ENCODE data around the gene C22orf42. TPM values are rescaled to one million over a fixed set of nuclear protein-coding genes. Genes with fewer than 3 reads are reported as not detected.
"Not testable (repeated sequence)": the region's sequence is repeated elsewhere in the genome, so short reads cannot be mapped to it uniquely, and the experiment has no call there.

C22orf42 gene
- total RNA-seq, 5 donors from 2014 or later (not counting 1 experiment from before 2014, with no cell fraction given) = not detected

DNA sequence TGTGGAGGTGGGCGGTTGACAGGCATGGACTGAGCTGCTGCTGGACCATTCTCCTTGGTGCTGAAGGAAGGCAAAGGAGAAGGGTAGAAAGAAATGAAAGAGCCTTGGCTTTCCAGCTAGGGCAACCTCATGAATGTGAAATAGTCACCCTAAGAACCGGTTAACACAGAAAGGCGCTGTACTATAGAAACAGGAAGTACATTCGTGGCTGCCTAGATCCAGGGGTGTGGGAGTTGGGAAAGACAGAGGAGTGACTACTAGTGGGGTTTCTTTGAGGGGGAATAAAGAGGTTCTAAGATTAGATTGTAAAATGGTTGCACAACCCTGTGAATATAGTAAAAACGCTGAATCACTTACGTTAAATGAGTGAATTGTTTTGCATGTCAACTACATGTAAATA lies 7.5 kb downstream of the C22orf42 start:
- DNase-seq; H3K4me1 ChIP-seq (ENCODE audit: control insufficient read depth in 1 of 2, extremely low read depth in 1 of 2, insufficient read depth in 2 of 2, low read length in 2 of 2); H3K4me3 ChIP-seq (ENCODE audit: control insufficient read depth in 1 of 2, extremely low read depth in 1 of 2, low read length in 1 of 2); CTCF ChIA-PET; H3K27me3 ChIP-seq (replicated peaks in 1 of 2; ENCODE audit: control insufficient read depth in 2 of 2, extremely low read depth in 1 of 2, insufficient read depth in 2 of 2, low read length in 1 of 2); POLR2A ChIA-PET; H3K36me3 ChIP-seq (ENCODE audit: control insufficient read depth in 2 of 2, extremely low read depth in 1 of 2, insufficient read depth in 1 of 2, low read length in 1 of 2); H3K27ac Mint-ChIP-seq; H3K27ac ChIP-seq (ENCODE audit: low read length); H3K27me3 Mint-ChIP-seq; H3K4me3 Mint-ChIP-seq; H3K9me3 ChIP-seq; H3K36me3 Mint-ChIP-seq; ATAC-seq (replicated peaks in 1 of 4): not testable (repeated sequence)
- Mint-ChIP-seq H3K9me3 (peaks cover 0 to 11% (median 9%) of the 10 kb centered on the region in 3 donors), H3K4me1 (peaks cover 6 to 25% (median 12%) of the 10 kb centered on the region in 3 donors)
- WGBS (ENCODE audit: insufficient coverage) = 67% methylated on average over 4 of the region's 6 CpGs

DNA sequence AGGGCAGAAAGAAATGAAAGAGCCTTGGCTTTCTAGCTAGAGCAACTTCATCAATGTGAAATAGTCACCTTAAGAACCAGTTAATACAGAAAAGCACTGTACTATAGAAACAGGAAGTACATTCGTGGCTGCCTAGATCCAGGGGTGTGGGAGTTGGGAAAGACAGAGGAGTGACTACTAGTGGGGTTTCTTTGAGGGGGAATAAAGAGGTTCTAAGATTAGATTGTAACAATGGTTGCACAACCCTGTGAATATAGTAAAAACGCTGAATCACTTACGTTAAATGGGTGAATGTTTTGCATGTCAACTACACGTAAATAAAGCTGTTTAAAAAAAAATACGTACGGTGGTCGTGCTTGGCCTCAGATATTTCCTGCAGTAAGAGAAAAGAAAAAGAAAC lies 8.5 kb downstream of the C22orf42 start:
- WGBS (ENCODE audit: insufficient coverage) = 100% methylated on average over 2 of the region's 7 CpGs
- CTCF ChIA-PET; H3K36me3 ChIP-seq (ENCODE audit: control insufficient read depth in 2 of 2, extremely low read depth in 1 of 2, insufficient read depth in 1 of 2, low read length in 1 of 2); H3K9me3 ChIP-seq; H3K27ac Mint-ChIP-seq; H3K27ac ChIP-seq (ENCODE audit: low read length); ATAC-seq (replicated peaks in 1 of 4); DNase-seq; H3K27me3 ChIP-seq (replicated peaks in 1 of 2; ENCODE audit: control insufficient read depth in 2 of 2, extremely low read depth in 1 of 2, insufficient read depth in 2 of 2, low read length in 1 of 2); H3K4me1 ChIP-seq (ENCODE audit: control insufficient read depth in 1 of 2, extremely low read depth in 1 of 2, insufficient read depth in 2 of 2, low read length in 2 of 2); H3K4me3 ChIP-seq (ENCODE audit: control insufficient read depth in 1 of 2, extremely low read depth in 1 of 2, low read length in 1 of 2); H3K27me3 Mint-ChIP-seq; POLR2A ChIA-PET; H3K4me3 Mint-ChIP-seq; H3K36me3 Mint-ChIP-seq: not testable (repeated sequence)
- Mint-ChIP-seq H3K4me1 (peaks cover 6 to 25% (median 12%) of the 10 kb centered on the region in 3 donors), H3K9me3 (peaks cover 0 to 11% (median 9%) of the 10 kb centered on the region in 3 donors)

GRCh38 chr22:32148372-32148771 lies 10.7 kb downstream of the C22orf42 start:
- H3K27ac Mint-ChIP-seq; H3K27ac ChIP-seq (ENCODE audit: low read length); H3K27me3 ChIP-seq (replicated peaks in 1 of 2; ENCODE audit: control insufficient read depth in 2 of 2, extremely low read depth in 1 of 2, insufficient read depth in 2 of 2, low read length in 1 of 2); H3K9me3 ChIP-seq; H3K4me3 ChIP-seq (ENCODE audit: control insufficient read depth in 1 of 2, extremely low read depth in 1 of 2, low read length in 1 of 2); POLR2A ChIA-PET; CTCF ChIA-PET; DNase-seq; ATAC-seq (replicated peaks in 1 of 4); H3K36me3 ChIP-seq (ENCODE audit: control insufficient read depth in 2 of 2, extremely low read depth in 1 of 2, insufficient read depth in 1 of 2, low read length in 1 of 2); H3K36me3 Mint-ChIP-seq; H3K4me3 Mint-ChIP-seq; H3K27me3 Mint-ChIP-seq: not testable (repeated sequence)
- H3K4me1 ChIP-seq (ENCODE audit: control insufficient read depth in 1 of 2, extremely low read depth in 1 of 2, insufficient read depth in 2 of 2, low read length in 2 of 2) = peaks cover 0 to 10% of the 10 kb centered on the region in 2 experiments
- H3K4me1 Mint-ChIP-seq = peaks cover 24 to 39% (median 25%) of the 10 kb centered on the region in 3 donors
- peaks cover 0 to 11% (median 9%) of the 10 kb centered on the region in 3 donors for H3K9me3 Mint-ChIP-seq
- 83% methylated on average over 1 of the region's 4 CpGs for WGBS (ENCODE audit: insufficient coverage)

GRCh38 chr22:32147128-32147527 lies 12.0 kb downstream of the C22orf42 start:
- CTCF ChIA-PET; H3K27me3 ChIP-seq (replicated peaks in 1 of 2; ENCODE audit: control insufficient read depth in 2 of 2, extremely low read depth in 1 of 2, insufficient read depth in 2 of 2, low read length in 1 of 2); H3K9me3 ChIP-seq; H3K27ac ChIP-seq (ENCODE audit: low read length); H3K27ac Mint-ChIP-seq; H3K4me3 ChIP-seq (ENCODE audit: control insufficient read depth in 1 of 2, extremely low read depth in 1 of 2, low read length in 1 of 2); ATAC-seq (replicated peaks in 1 of 4); H3K36me3 Mint-ChIP-seq; H3K36me3 ChIP-seq (ENCODE audit: control insufficient read depth in 2 of 2, extremely low read depth in 1 of 2, insufficient read depth in 1 of 2, low read length in 1 of 2); DNase-seq; POLR2A ChIA-PET; H3K27me3 Mint-ChIP-seq; H3K4me3 Mint-ChIP-seq: not testable (repeated sequence)
- Mint-ChIP-seq H3K4me1 (peaks cover 27 to 42% (median 31%) of the 10 kb centered on the region in 3 donors), H3K9me3 (peaks cover 0 to 11% (median 9%) of the 10 kb centered on the region in 3 donors)
- WGBS (ENCODE audit: insufficient coverage) = 100% methylated on average over 2 of the region's 8 CpGs
- H3K4me1 ChIP-seq (ENCODE audit: control insufficient read depth in 1 of 2, extremely low read depth in 1 of 2, insufficient read depth in 2 of 2, low read length in 2 of 2) = peaks cover 0 to 16% of the 10 kb centered on the region in 2 experiments

DNA sequence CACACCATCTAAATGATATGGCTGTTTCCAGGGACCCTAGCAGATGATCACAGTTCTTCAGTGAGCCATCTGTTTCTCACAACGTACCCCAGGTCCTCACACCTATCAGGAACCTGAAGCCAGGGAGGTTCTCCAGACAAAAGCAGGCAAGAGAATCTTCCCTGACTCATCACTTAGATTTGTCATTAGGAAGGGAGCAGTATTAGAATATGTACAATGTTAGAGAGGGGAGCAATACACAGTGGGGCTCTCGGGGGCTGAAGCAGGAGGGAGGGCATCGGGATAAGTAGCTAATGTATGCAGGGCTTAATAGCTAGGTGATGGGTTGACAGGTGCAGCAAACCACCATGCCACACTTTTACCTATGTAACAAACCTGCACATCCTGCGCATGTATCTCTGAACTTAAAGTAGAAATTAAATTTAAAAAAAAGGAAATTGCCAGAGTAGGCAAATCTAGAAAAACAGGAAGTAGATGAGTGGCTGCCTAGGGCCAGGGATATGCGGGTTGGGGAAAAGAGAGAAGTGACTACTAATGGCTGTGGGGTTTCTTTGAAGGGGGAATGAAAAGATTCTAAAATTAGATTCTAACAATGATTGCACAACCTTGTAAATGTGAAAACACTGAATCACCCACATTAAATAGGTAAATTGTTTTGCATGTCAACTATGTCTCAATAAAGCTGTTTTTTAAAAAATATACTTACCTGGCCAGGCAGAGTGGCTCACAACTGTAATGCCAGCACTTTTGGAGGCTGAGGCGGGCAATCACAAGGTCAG lies 14.4 kb downstream of the C22orf42 start:
- no peak overlapping the region for H3K4me3 Mint-ChIP-seq
- no peaks in the 10 kb centered on the region for H3K36me3 ChIP-seq (ENCODE audit: control insufficient read depth in 2 of 2, extremely low read depth in 1 of 2, insufficient read depth in 1 of 2, low read length in 1 of 2)
- peaks cover 0 to 11% (median 9%) of the 10 kb centered on the region in 3 donors for H3K9me3 Mint-ChIP-seq
- H3K4me1 Mint-ChIP-seq = peaks cover 36 to 45% (median 36%) of the 10 kb centered on the region in 3 donors
- DNase-seq (peak in 3 of 35 experiments; percentile 7 to 29 (median 9)), ATAC-seq (replicated peaks in 1 of 4) (peak; percentile 39 to 71 (median 60))
- H3K4me1 ChIP-seq (ENCODE audit: control insufficient read depth in 1 of 2, extremely low read depth in 1 of 2, insufficient read depth in 2 of 2, low read length in 2 of 2) = peaks cover 0 to 16% of the 10 kb centered on the region in 2 experiments
- H3K4me3 ChIP-seq (ENCODE audit: control insufficient read depth in 1 of 2, extremely low read depth in 1 of 2, low read length in 1 of 2) = no peak overlapping the region
- peak overlapping the region; percentile 83 to 85 for H3K27ac Mint-ChIP-seq
- no peaks in the 10 kb centered on the region for H3K36me3 Mint-ChIP-seq
- H3K27ac ChIP-seq (ENCODE audit: low read length) = peak overlapping the region; percentile 20
- H3K9me3 ChIP-seq = no peaks in the 10 kb centered on the region
- H3K27me3 Mint-ChIP-seq = peaks cover 0 to 3% of the 10 kb centered on the region in 2 donors
- H3K27me3 ChIP-seq (replicated peaks in 1 of 2; ENCODE audit: control insufficient read depth in 2 of 2, extremely low read depth in 1 of 2, insufficient read depth in 2 of 2, low read length in 1 of 2) = no peaks in the 10 kb centered on the region
- ChIA-PET POLR2A (no interaction called here), CTCF (no interaction called here)
- 17% methylated on average over 1 of the region's 6 CpGs for WGBS (ENCODE audit: insufficient coverage)

- Mint-ChIP-seq H3K9me3 (peaks cover 0 to 7% (median 6%) of the 10 kb centered on the region in 3 donors), H3K27me3 (no peaks in the 10 kb centered on the region), H3K4me3 (no peak overlapping the region), H3K36me3 (no peaks in the 10 kb centered on the region), H3K27ac (peak overlapping the region; percentile 78 to 87), H3K4me1 (peaks cover 45 to 52% (median 46%) of the 10 kb centered on the region in 3 donors)
- ATAC-seq (replicated peaks in 1 of 4) (peak in 1 of 4 experiments; percentile 28), DNase-seq (no peak)
- no peaks in the 10 kb centered on the region for H3K27me3 ChIP-seq (replicated peaks in 1 of 2; ENCODE audit: control insufficient read depth in 2 of 2, extremely low read depth in 1 of 2, insufficient read depth in 2 of 2, low read length in 1 of 2)
- H3K27ac ChIP-seq (ENCODE audit: low read length) = no peak overlapping the region
- peaks cover 0 to 18% of the 10 kb centered on the region in 2 experiments for H3K4me1 ChIP-seq (ENCODE audit: control insufficient read depth in 1 of 2, extremely low read depth in 1 of 2, insufficient read depth in 2 of 2, low read length in 2 of 2)
- ChIA-PET POLR2A (no interaction called here), CTCF (interaction anchor here in 1 of 2 donors (0.6 kb wide), 1 partner anchor 414 kb away, joined by 4 read pairs; no protein-coding TSS in a partner anchor)
- H3K9me3 ChIP-seq = no peaks in the 10 kb centered on the region
- H3K36me3 ChIP-seq (ENCODE audit: control insufficient read depth in 2 of 2, extremely low read depth in 1 of 2, insufficient read depth in 1 of 2, low read length in 1 of 2) = no peaks in the 10 kb centered on the region
- no peak overlapping the region for H3K4me3 ChIP-seq (ENCODE audit: control insufficient read depth in 1 of 2, extremely low read depth in 1 of 2, low read length in 1 of 2)
Observed at GRCh38 chr22:32142600-32142999, 16.5 kb downstream of the C22orf42 start.

Data from T-cell (primary cell).